Stimulated activated CD8-positive, alpha-beta memory T cell treated with anti-CD3 and anti-CD28 coated beads, Interleukin-7, amount 100 ng/mL, for 4 hours (primary cell): ENCODE results near the gene MINPP1.
"Not testable (repeated sequence)": the region's sequence is repeated elsewhere in the genome, so short reads cannot be mapped to it uniquely, and the experiment has no call there.

ENCODE experiments used
- DNase-seq, 2 donors: peaks; one replicate each; pipeline ENCODE4 v3.0.0-alpha.2; 2020; ENCODE audit warnings: low read depth in 2 of 2

Gene MINPP1, protein sequence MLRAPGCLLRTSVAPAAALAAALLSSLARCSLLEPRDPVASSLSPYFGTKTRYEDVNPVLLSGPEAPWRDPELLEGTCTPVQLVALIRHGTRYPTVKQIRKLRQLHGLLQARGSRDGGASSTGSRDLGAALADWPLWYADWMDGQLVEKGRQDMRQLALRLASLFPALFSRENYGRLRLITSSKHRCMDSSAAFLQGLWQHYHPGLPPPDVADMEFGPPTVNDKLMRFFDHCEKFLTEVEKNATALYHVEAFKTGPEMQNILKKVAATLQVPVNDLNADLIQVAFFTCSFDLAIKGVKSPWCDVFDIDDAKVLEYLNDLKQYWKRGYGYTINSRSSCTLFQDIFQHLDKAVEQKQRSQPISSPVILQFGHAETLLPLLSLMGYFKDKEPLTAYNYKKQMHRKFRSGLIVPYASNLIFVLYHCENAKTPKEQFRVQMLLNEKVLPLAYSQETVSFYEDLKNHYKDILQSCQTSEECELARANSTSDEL

DNA sequence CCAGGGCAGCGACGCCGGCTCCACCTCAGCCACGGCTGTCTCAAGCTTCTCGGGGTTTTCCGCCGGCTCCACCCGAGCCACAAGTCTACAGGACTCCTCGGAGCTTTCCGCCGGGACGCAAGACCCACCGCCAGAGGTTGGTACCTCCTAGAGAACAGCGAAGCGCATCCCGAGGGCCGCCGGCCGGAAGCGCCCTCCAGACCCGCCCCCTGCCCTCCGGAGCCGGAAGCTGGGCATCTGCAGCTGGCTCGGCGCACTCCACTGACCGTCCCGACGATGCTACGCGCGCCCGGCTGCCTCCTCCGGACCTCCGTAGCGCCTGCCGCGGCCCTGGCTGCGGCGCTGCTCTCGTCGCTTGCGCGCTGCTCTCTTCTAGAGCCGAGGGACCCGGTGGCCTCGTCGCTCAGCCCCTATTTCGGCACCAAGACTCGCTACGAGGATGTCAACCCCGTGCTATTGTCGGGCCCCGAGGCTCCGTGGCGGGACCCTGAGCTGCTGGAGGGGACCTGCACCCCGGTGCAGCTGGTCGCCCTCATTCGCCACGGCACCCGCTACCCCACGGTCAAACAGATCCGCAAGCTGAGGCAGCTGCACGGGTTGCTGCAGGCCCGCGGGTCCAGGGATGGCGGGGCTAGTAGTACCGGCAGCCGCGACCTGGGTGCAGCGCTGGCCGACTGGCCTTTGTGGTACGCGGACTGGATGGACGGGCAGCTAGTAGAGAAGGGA is at the start of gene MINPP1:
TSS of gene MINPP1 (plus strand) at position 254 of the 726 bp plus-strand sequence. CDS start at position 277, 23 bp downstream.
- DNase-seq, result peak; percentile 62 to 82

DNA sequence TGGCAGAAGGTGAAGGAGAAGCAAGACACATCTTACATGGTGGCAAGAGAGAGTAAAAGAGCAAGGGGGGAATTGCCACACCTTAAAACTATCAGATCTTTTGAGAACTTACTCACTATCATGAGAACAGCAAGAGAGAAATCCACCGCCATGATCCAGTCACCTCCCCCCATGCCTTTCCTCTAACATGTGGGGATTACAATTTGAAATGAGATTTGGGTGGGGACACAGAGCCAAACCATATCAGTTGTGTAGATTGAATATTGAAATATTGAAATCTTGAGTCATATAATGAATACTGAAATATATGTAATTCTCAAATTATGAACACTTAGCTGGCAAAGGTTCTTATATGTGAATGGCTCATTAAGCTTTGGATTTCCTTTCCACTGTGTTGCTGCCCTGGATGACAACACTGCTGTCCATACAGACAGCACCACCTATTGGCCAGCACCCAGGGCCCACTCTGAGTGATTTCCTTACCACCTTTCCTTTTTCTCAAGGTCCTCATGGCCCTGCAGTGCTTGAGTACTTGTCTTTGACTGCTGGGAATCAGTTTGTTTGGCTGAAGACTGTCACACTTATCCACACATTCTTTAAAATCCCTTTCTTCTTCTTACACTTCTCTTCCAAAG is 48.0 kb upstream of the MINPP1 start:
- DNase-seq, result not testable (repeated sequence)

DNA sequence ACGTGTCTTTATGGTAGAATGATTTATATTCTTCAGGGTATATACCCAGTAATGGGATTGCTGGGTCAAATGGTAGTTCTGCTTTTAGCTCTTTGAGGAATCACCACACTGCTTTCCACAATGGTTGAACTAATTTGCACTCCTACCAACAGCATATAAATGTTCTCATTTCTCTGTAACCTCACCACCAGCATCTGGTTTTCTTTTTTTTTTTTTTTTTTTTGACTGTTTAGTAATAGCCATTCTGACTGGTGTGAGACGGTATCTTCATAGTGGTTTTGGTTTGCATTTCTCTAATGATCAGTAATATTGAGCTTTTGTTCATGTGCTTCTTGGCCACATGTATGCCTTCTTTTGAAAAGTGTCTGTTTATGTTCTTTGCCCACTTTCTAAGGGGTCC is 42.9 kb upstream of the MINPP1 start:
- not testable (repeated sequence) for DNase-seq

DNA sequence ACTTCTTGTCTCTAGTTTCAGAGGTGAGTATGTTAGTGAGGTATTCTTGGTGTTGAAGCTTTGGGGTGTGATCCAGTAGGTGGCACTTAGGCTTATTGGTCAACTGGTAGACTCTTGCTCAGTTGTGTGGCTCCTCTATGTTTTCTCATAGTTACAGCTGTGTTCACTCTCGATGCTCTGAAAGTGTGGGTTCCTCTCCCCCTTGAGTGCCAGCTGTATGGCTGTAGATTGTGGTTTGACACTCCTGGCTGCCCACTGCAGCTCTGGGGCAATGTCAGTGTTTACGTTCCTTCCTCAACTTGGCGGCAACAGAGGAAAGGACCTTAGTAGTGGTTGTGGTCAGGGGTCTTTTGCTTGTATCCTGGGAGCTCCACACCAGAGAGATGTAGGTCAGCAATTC is 37.8 kb upstream of the MINPP1 start:
- DNase-seq, result not testable (repeated sequence)

DNA sequence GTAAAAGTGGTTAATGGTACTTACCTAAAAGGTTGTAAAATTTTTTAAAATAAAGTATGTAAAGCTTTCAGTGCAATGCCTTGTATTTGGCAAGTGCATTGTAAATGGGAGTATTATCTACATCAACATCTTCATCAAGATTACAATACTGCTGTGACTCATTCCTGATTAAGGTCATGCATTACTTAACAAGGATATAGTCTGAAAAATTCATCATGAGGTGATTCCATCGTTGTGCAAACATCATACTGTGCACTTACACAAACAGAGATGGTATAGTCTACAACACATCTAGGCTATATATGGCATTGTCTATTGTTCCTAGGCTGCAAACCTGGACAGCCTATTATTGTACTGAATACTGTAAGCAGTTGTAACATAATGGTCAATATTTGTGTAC is 16.0 kb upstream of the MINPP1 start:
- DNase-seq, result not testable (repeated sequence)

DNA sequence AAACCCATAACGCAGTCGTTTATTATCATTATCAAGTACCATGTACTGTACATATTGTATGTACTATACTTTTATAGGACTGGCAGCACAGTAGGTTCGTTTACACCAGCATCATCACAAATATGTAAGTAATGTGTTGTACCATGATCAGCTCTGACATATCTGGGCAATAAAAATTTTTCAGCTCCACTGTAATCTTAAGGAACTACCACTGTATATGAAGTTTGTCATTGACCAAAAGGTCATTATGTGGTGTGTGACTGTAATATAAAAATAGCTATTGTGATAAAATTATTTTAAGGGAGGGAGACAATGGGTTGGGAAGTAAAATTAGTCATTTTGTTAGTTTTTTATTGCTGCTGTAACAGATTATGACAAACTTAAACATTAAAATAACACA is 14.4 kb upstream of the MINPP1 start:
- not testable (repeated sequence) for DNase-seq

DNA sequence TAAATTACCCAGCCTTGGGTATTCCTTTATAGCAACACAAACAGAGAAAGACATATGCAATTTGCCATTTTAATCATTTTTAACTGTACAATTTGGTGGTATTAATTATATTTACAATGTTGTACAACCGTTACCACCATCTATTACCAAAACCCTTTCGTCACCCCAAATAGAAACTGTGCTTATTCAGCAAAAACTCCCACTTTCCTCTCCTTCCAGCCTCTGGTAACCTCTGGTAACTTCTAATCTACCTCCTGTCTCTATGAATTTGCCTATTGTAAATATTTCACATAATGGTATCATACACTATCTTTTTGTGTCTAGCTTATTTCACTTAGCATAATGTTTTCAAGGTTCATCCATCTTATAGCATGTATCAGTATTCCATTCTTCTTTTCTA is 12.2 kb upstream of the MINPP1 start:
- DNase-seq, result not testable (repeated sequence)

DNA sequence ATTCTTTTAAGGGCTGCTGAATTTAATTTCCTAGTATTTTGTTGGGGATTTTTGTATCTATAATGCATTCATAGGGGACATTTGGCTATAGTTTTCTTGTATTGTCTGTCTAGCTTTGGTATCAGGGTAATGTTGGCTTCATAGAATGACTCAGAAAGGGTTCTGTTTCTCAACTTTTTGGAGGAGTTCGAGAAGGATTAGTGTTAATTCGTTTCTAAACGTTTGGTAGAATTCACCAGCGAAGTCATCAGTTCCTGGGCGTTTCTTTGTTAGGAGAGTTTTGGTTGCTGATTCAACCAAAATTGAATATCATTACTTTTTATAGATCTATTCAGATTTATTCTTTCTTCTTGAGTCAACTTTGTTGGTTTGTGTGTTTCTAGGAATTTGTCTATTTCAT is 9.2 kb upstream of the MINPP1 start:
- DNase-seq, result not testable (repeated sequence)

DNA sequence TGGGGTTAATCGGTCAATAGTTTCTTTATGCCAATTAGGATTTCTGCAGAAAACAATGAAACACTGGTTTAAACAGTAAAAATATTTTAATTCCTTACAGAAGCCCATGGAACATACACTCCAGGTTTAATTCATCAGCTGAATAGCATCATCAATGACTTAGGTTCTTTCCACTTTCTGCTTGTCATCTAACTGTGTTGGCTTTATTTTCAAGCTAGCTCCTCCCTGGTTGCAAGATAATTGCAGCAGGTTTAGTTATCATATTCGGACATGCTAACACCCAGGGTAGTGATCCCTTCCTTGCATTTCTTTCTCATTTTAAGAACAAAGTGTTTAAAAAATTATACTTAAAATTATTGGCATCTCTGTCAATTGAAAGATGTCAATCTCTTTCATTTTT is 7.3 kb upstream of the MINPP1 start:
- DNase-seq, result not testable (repeated sequence)

DNA sequence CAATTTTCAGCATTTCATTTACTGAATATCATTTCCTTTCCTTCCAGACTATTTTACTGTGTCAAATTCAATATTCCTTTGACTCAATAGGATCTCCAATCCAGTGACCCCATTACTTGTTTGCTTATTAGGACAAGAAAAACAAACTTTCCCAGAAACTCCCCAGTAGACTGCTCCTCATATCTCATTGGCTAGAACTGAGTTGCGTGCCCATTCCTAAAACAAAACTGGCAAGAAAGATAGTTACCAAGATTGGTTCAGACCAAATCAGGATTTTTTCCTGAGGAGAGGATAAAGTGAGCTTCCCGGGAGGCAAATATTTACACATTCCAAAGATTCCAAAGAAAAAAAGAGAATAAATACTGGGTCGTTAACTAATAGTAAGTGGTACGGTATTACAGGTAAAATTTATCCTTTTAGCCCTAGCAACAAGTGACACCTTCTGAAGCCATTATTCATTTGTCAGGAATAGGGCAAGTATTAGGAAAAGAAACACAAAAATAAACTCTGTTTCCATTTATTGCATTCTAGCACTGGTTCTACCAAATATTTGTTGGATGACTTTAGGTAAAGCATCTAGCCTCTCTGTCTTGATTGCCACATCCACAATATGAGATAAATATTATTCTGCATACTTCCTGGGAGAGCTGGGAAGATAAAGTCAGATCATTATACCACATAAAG is 6.4 kb upstream of the MINPP1 start:
- not testable (repeated sequence) for DNase-seq

DNA sequence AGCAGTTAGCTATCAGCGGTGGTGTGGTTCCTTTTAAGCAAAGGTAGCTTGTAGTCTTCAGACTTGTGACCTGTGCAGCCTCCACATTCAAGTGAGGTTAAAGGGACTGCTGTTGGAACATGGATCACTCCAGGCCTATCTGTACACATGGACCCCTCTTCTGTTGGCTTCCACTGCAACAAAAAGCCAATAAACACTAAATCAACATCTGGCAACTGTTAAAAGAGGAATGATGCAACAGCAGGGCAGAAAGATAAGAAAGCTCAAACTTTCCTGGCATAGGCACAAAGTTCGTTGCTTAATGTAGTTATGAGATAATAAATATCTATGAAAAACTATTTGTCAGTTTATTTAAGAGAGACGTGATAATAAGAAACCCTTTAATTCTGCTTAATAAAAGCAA is 4.0 kb upstream of the MINPP1 start:
- no peak for DNase-seq

DNA sequence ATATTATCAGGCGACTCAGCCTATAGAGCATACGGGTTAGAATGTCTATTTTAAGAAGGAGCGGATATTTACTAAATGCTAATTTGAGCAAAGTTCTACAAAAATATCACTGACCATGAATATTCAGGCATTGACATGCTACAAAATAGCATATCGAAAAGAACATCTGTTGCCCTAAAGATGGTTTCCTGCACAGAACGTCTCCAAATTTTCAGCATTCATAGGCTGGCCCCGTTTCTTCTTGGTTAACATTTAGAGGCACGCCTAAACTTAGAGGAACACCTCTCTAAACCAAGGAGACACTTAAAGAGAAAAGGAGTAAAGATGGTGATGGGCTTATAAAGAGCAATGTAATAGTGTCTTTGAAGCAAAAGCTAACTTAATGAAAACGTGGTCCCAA is 1.3 kb upstream of the MINPP1 start:
- DNase-seq, result no peak

DNA sequence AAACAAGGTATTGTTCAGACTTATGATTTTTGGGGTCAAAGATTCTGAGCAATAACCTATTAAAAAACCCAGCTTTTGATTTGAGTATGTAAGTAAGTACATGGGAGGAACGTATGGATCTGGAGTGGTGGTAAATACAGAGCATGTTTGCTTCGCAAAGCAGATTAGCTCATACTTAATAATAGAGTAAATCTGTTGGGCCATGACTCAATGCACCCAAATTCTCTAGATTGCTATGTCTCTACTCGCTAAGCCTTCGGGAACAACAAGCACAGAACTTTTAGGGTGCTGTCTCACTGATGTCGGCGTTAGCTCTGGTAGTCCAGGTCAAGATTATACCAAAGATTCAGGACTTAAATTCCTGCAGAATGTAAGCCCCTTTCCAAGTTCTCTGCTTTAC is 807 bp upstream of the MINPP1 start:
- DNase-seq, result no peak

DNA sequence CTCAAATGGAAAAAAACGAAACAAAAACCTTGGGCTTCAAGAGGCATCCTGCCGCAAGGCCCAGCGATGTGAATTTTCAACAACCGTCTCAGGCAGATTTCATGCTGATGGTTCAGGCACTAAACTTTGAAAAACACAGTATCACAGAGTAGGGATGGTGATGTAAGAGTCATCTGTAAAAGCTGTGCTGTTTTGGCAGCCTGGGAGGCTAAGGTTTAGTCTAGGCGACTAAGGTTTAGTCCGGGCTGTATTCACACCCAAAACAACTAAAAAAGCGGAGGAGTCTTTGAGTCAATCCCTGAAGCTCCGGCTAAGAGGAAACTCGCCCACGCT is 420 bp upstream of the MINPP1 start:
- DNase-seq, result no peak

DNA sequence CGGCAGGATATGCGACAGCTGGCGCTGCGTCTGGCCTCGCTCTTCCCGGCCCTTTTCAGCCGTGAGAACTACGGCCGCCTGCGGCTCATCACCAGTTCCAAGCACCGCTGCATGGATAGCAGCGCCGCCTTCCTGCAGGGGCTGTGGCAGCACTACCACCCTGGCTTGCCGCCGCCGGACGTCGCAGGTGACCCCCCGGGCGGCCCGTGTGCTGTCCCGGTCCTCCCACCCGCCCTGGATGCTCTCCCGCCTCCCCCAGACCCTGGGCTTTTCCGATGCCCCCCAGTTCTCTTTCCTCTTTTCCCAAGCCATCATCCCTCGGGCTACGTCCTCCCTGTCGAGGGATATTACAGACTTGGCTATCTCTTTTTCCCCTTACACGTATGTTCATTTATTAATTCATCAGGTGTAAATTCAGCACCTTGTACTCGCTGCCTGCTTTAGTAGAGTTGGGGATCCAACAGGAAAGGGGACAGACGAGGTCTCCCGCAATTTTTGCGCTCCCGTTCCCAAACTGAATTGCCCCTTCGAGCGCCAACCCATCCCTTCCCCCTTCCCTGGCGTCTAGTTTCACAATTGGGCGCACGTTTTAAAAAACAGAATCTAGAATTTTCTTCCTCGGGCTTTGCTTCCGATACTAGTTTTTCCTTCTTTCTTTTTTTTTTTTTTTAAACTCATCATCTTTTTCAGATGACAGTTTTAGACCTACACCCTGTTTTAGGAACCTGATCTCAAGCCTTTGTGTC is 846 bp downstream of the MINPP1 start:
- peak in 1 of 2 donors; percentile 9 for DNase-seq

DNA sequence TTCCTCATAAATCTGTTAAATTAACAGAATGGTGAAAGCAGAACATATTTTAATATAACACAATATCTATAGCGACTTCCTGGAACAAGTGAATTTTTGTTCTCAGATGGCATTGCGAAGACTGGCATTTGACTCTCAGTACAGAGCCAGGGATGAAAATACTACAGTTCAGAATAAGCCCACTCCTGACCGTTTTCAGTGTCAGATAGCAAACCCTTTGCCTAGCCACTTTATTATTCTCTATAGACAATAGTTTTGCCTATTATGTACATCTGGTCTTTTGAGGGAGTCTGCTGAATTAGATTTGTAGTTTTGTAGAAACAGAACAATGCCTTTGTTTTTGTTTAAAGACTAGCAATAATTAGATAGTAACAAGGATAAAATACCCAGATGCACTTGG is 2.3 kb downstream of the MINPP1 start:
- DNase-seq, result no peak

DNA sequence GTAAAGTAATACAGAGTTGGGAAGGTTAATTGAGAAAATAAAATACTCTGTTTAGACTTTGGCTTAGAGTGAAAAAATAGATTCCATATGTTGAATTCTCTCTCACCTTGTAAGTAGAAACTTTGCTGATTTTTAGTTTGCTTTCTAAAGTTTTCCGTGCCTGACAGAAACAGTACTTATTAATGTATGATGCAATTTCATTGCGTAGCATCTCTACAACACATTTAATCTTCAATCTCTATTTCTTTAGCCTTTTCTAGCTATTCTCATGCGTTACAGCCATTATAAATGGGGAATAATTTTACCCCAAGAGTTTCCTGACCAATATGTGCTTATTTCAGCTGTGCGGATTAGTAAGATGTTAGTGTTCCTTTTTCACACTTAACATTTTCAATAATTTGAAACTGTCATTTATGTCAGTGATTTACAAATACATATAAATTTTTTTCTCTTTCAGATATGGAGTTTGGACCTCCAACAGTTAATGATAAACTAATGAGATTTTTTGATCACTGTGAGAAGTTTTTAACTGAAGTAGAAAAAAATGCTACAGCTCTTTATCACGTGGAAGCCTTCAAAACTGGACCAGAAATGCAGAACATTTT is 3.3 kb downstream of the MINPP1 start:
- DNase-seq, result no peak

DNA sequence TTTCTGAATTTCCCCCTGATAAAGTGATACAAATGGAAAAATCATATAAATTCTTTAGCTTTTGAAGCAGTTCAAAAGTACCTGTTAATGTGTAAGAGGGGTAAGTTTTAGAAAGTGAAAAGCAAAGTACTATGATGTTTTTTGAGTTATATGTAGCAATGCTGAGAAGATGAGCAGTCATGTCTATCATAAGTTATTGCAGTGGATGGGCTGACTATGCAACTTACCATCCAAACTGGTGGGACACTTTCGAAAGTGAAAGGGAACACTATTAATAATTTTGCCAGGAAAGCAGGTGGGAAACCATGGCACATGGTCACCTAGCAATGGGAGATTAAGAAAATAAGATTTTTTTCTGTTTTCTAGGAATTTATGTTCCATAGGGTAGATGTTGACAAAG is 4.1 kb downstream of the MINPP1 start:
- no peak for DNase-seq

DNA sequence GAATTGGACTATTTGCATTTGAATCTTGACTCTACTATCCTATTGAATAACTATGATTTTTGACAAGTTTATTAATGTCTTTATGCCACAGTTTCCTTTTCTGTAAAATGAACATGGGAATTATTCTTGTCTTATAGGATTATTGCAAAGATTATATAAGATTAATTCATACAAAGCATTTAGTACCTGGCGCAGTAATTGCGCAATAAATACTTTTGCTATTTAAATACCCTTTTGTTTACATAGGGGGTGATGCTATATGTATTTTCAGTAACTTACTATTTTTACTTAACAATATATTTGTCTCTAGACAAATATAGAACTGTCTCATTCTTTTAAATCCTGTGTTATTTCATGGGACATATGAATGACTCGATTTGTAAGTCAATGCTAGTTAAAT is 5.3 kb downstream of the MINPP1 start:
- DNase-seq, result no peak

DNA sequence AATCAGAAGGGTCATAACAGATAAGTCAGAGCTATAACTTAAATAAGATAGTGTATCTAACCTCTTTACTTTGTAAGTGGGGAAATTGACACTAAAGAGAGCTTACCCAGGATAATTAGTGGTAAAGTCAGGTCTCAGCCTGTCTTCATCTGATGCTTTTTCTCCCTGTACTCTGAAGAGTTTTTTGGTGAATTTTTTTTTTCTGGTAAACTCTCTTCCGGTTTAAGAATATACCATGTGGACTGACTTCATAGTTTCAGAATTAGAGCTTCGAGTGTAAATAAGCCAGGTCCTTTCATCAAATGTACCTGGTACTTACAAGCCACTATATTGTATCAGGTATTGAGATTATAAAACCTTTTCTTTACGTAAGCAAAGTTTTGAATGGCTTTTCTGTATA is 6.8 kb downstream of the MINPP1 start:
- no peak for DNase-seq

DNA sequence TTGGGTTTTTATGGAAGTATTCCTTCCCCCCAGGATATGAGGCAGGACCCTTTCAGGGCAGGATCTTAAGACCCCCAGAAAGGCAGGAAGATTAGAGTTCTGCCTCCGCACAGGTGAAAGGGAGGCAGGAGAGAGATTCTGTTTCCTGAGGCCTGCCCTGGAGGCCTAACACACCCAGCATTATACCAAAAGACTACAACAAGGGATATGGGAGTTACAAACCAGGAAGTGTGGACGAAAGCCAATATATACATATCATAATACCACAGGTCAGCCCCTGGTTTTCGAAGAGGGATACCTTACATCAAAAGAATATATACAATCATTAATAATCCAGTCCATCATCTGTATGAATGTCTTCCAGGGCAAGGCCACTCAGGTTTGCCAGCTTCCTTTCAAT is 14.2 kb downstream of the MINPP1 start:
- no peak for DNase-seq
